Progenitor cell of endocrine pancreas (in vitro differentiated cells): ENCODE data around the gene SAA4. TPM values are rescaled to one million over a fixed set of nuclear protein-coding genes. Genes with fewer than 3 reads are reported as not detected.
"Not testable (repeated sequence)": the region's sequence is repeated elsewhere in the genome, so short reads cannot be mapped to it uniquely, and the experiment has no call there.

Experiments
- DNase-seq: peaks from one replicate; pipeline ENCODE4 v3.0.0; 2021; ENCODE audit warnings: low spot score; ENCODE audit not compliant: unreplicated experiment
- H3K27ac Mint-ChIP-seq: 2 replicates; pipeline ENCODE4 v1.8.0; 2021; ENCODE audit warnings: mild to moderate bottlenecking, moderate library complexity, mixed read lengths
- H3K27me3 Mint-ChIP-seq: 2 replicates; pipeline ENCODE4 v1.8.0; 2021; ENCODE audit warnings: mixed read lengths
- H3K36me3 Mint-ChIP-seq: 2 replicates; pipeline ENCODE4 v1.8.0; 2022; ENCODE audit warnings: mixed read lengths; ENCODE audit not compliant: insufficient read depth
- H3K4me1 Mint-ChIP-seq: 2 replicates; pipeline ENCODE4 v1.8.0; 2021; ENCODE audit warnings: low read depth, mixed read lengths
- H3K4me3 Mint-ChIP-seq: 2 replicates; pipeline ENCODE4 v1.8.0; 2021; ENCODE audit warnings: low read depth, mild to moderate bottlenecking, moderate library complexity, mixed read lengths
- H3K9me3 Mint-ChIP-seq: 2 replicates; pipeline ENCODE4 v1.8.0; 2021; ENCODE audit warnings: low read depth, mixed read lengths
- CTCF ChIP-seq: fragments of 200-600 bp; sonication (generic); IDR thresholded peaks from one replicate; pipeline ENCODE4 v1.5.0; 2021; ENCODE audit warnings: antibody characterized with exemption, mild to moderate bottlenecking; ENCODE audit not compliant: unreplicated experiment
- total RNA-seq: library from RNA; stranded (reverse); gene quantifications from 2 replicates; pipeline ENCODE4 v1.2.1, GENCODE V29; 2021

The SAA4 gene
- total RNA-seq, 1 donor from 2014 or later = not detected

- Mint-ChIP-seq H3K27ac (no peak overlapping the region), H3K9me3 (no peaks in the 10 kb centered on the region), H3K36me3 (no peaks in the 10 kb centered on the region), H3K4me3 (no peak overlapping the region), H3K4me1 (no peaks in the 10 kb centered on the region), H3K27me3 (peaks cover 29% of the 10 kb centered on the region)
- TF ChIP-seq CTCF = no peak
- DNase-seq = no peak
Measured at GRCh38 chr11:18204771-18205170, 31.8 kb downstream of the SAA4 start.

- Mint-ChIP-seq H3K4me1 (no peaks in the 10 kb centered on the region), H3K27me3 (peaks cover 29% of the 10 kb centered on the region), H3K36me3 (no peaks in the 10 kb centered on the region), H3K9me3 (no peaks in the 10 kb centered on the region), H3K27ac (no peak overlapping the region), H3K4me3 (no peak overlapping the region)
- DNase-seq = no peak
- no peak for TF ChIP-seq CTCF
Measured at GRCh38 chr11:18204220-18204619, 32.4 kb downstream of the SAA4 start.

GRCh38 chr11:18203723-18204122 is 32.9 kb downstream of the SAA4 start:
- H3K4me3 Mint-ChIP-seq = no peak overlapping the region
- peaks cover 29% of the 10 kb centered on the region for H3K27me3 Mint-ChIP-seq
- H3K27ac Mint-ChIP-seq = no peak overlapping the region
- peak; percentile 65 for TF ChIP-seq CTCF
- no peak for DNase-seq
- H3K36me3 Mint-ChIP-seq = no peaks in the 10 kb centered on the region
- H3K4me1 Mint-ChIP-seq = no peaks in the 10 kb centered on the region
- H3K9me3 Mint-ChIP-seq = no peaks in the 10 kb centered on the region

GRCh38 chr11:18197738-18198137 is 38.9 kb downstream of the SAA4 start:
- H3K4me1 Mint-ChIP-seq, H3K36me3 Mint-ChIP-seq, DNase-seq, H3K9me3 Mint-ChIP-seq, H3K4me3 Mint-ChIP-seq, H3K27ac Mint-ChIP-seq: not testable (repeated sequence)
- peaks cover 26% of the 10 kb centered on the region for H3K27me3 Mint-ChIP-seq

GRCh38 chr11:18196532-18196931 is 40.1 kb downstream of the SAA4 start:
- peaks cover 28% of the 10 kb centered on the region for H3K27me3 Mint-ChIP-seq
- no peaks in the 10 kb centered on the region for H3K36me3 Mint-ChIP-seq
- no peaks in the 10 kb centered on the region for H3K4me1 Mint-ChIP-seq
- no peak for DNase-seq
- no peak overlapping the region for H3K4me3 Mint-ChIP-seq
- H3K27ac Mint-ChIP-seq = no peak overlapping the region
- no peak for TF ChIP-seq CTCF
- no peaks in the 10 kb centered on the region for H3K9me3 Mint-ChIP-seq

GRCh38 chr11:18193010-18193409 is 43.6 kb downstream of the SAA4 start:
- no peak overlapping the region for H3K4me3 Mint-ChIP-seq
- H3K36me3 Mint-ChIP-seq = no peaks in the 10 kb centered on the region
- H3K4me1 Mint-ChIP-seq = no peaks in the 10 kb centered on the region

More at GRCh38 chr11:18193010-18193409, 43.6 kb downstream of the SAA4 start:
- no peak overlapping the region for H3K27ac Mint-ChIP-seq
- no peak for TF ChIP-seq CTCF
- H3K27me3 Mint-ChIP-seq = peaks cover 33% of the 10 kb centered on the region
- DNase-seq = no peak
- H3K9me3 Mint-ChIP-seq = no peaks in the 10 kb centered on the region
